ACHN (cell line): ENCODE measurements around the gene HSD17B13.
"Not testable (repeated sequence)": the region's sequence is repeated elsewhere in the genome, so short reads cannot be mapped to it uniquely, and the experiment has no call there.

ENCODE experiments used
- DNase-seq: peaks from one replicate; pipeline ENCODE4 v3.0.0-alpha.2; 2015
- in situ Hi-C: cut with HindIII; loops from 2 replicates; pipeline ENCODE4 v1.10.0; 2017; ENCODE audit warnings: low sequenced_read_pairs, low pct_ligation_motif_present, low pct_unique_long_range_greater_than_20kb

Gene HSD17B13

GRCh38 chr4:87326460-87326859 is 3.8 kb upstream of the HSD17B13 start:
- in situ Hi-C loops, result no loop called here
- DNase-seq, result no peak

GRCh38 chr4:87321888-87322287 is 794 bp downstream of the HSD17B13 start:
- in situ Hi-C loops, result no loop called here
- no peak for DNase-seq

GRCh38 chr4:87317527-87317926 is 5.2 kb downstream of the HSD17B13 start:
- in situ Hi-C loops, result no loop called here
- no peak for DNase-seq

- DNase-seq, result no peak
- in situ Hi-C loops, result no loop called here
These were observed 5.7 kb downstream of the HSD17B13 start for GRCh38 chr4:87316961-87317360.

GRCh38 chr4:87315000-87315399 is 7.7 kb downstream of the HSD17B13 start:
- DNase-seq, in situ Hi-C loops: not testable (repeated sequence)

- DNase-seq, result no peak
- in situ Hi-C loops, result no loop called here
These were observed 8.9 kb downstream of the HSD17B13 start for GRCh38 chr4:87313756-87314155.

- no peak for DNase-seq
These were observed 11.0 kb downstream of the HSD17B13 start for GRCh38 chr4:87311684-87312083.

GRCh38 chr4:87310691-87311335 is 11.9 kb downstream of the HSD17B13 start:
- no peak for DNase-seq
- in situ Hi-C loops, result no loop called here

More at GRCh38 chr4:87311684-87312083, 11.0 kb downstream of the HSD17B13 start:
- in situ Hi-C loops, result no loop called here

- in situ Hi-C loops, result no loop called here
- no peak for DNase-seq
These were observed 13.1 kb downstream of the HSD17B13 start for GRCh38 chr4:87309625-87310024.

GRCh38 chr4:87306056-87306455 is 16.6 kb downstream of the HSD17B13 start:
- in situ Hi-C loops, result no loop called here

GRCh38 chr4:87305562-87305961 is 17.1 kb downstream of the HSD17B13 start:
- in situ Hi-C loops, result no loop called here
- DNase-seq, result no peak

More at GRCh38 chr4:87306056-87306455, 16.6 kb downstream of the HSD17B13 start:
- DNase-seq, result no peak

- DNase-seq, result no peak
- in situ Hi-C loops, result no loop called here
These were observed 17.8 kb downstream of the HSD17B13 start for GRCh38 chr4:87304745-87305432.

- DNase-seq, result no peak
- in situ Hi-C loops, result no loop called here
These were observed 22.8 kb downstream of the HSD17B13 start for GRCh38 chr4:87299898-87300297.

GRCh38 chr4:87298362-87298761 is 24.3 kb downstream of the HSD17B13 start:
- DNase-seq, result no peak
- in situ Hi-C loops, result no loop called here

- DNase-seq, in situ Hi-C loops: not testable (repeated sequence)
These were observed 27.8 kb downstream of the HSD17B13 start for GRCh38 chr4:87294911-87295310.

GRCh38 chr4:87293889-87294288 is 28.8 kb downstream of the HSD17B13 start:
- DNase-seq, in situ Hi-C loops: not testable (repeated sequence)

- no peak for DNase-seq
- in situ Hi-C loops, result no loop called here
These were observed 35.7 kb downstream of the HSD17B13 start for GRCh38 chr4:87286970-87287369.

- in situ Hi-C loops, DNase-seq: not testable (repeated sequence)
These were observed 38.4 kb downstream of the HSD17B13 start for GRCh38 chr4:87284268-87284667.

GRCh38 chr4:87283151-87283550 is 39.5 kb downstream of the HSD17B13 start:
- in situ Hi-C loops, result no loop called here
- DNase-seq, result no peak

- DNase-seq, result no peak
- in situ Hi-C loops, result no loop called here
These were observed 41.1 kb downstream of the HSD17B13 start for GRCh38 chr4:87281603-87282002.
